ENCODE results near the gene CDKN2A. TPM values are rescaled to one million over a fixed set of nuclear protein-coding genes. Genes with fewer than 3 reads are reported as not detected.

Gene CDKN2A
- total RNA-seq, 2 donors from 2014 or later: 3.9 to 15.7 TPM

GRCh38 chr9:21996858-21997257 lies 2.7 kb upstream of the CDKN2A start:
- Mint-ChIP-seq H3K27me3 (peaks cover 8 to 14% of the 10 kb centered on the region in 2 donors), H3K4me3 (peak overlapping the region; percentile 92), H3K9me3 (no peaks in the 10 kb centered on the region), H3K4me1 (ENCODE audit: low read depth in 2 of 2) (peaks cover 10 to 12% of the 10 kb centered on the region in 2 donors), H3K36me3 (no peaks in the 10 kb centered on the region), H3K27ac (peak overlapping the region; percentile 90)
- ATAC-seq: no peak
- no peak for DNase-seq (ENCODE audit: low spot score)

- peak overlapping the region; percentile 90 for H3K27ac Mint-ChIP-seq
- H3K27me3 Mint-ChIP-seq: peaks cover 8 to 14% of the 10 kb centered on the region in 2 donors
Measured at GRCh38 chr9:21996438-21996837, 2.2 kb upstream of the CDKN2A start.

GRCh38 chr9:21995666-21996398 lies 1.6 kb upstream of the CDKN2A start:
- ATAC-seq: peak; percentile 31 to 69
- H3K36me3 Mint-ChIP-seq: no peaks in the 10 kb centered on the region
- DNase-seq (ENCODE audit: low spot score): peak; percentile 62
- peaks cover 10 to 12% of the 10 kb centered on the region in 2 donors for H3K4me1 Mint-ChIP-seq (ENCODE audit: low read depth in 2 of 2)
- H3K27ac Mint-ChIP-seq: peak overlapping the region; percentile 90
- H3K4me3 Mint-ChIP-seq: peak overlapping the region; percentile 92
- no peaks in the 10 kb centered on the region for H3K9me3 Mint-ChIP-seq
- peaks cover 6 to 9% of the 10 kb centered on the region in 2 donors for H3K27me3 Mint-ChIP-seq

More at GRCh38 chr9:21996438-21996837, 2.2 kb upstream of the CDKN2A start:
- H3K36me3 Mint-ChIP-seq: no peaks in the 10 kb centered on the region
- ATAC-seq (no peak), DNase-seq (ENCODE audit: low spot score) (no peak)
- H3K9me3 Mint-ChIP-seq: no peaks in the 10 kb centered on the region
- H3K4me1 Mint-ChIP-seq (ENCODE audit: low read depth in 2 of 2): peaks cover 10 to 12% of the 10 kb centered on the region in 2 donors
- H3K4me3 Mint-ChIP-seq: peak overlapping the region; percentile 92

- Mint-ChIP-seq H3K27ac (peak overlapping the region; percentile 90), H3K9me3 (no peaks in the 10 kb centered on the region), H3K27me3 (peaks cover 5 to 11% of the 10 kb centered on the region in 2 donors), H3K36me3 (no peaks in the 10 kb centered on the region), H3K4me1 (ENCODE audit: low read depth in 2 of 2) (peaks cover 15% of the 10 kb centered on the region in 2 donors), H3K4me3 (peak overlapping the region; percentile 92)
- peak; percentile 89 to 93 for ATAC-seq
- DNase-seq (ENCODE audit: low spot score): peak; percentile 92
Measured at GRCh38 chr9:21995006-21995665, 944 bp upstream of the CDKN2A start.

GRCh38 chr9:21994556-21995005 lies 389 bp upstream of the CDKN2A start, which contains the start of gene CDKN2B-AS1:
TSS of gene CDKN2B-AS1 (plus strand) at chr9:21994791.
- Mint-ChIP-seq H3K4me3 (peak within 1 kb of the TSS; percentile 92), H3K27me3 (peaks cover 10 to 16% of the 10 kb centered on the region in 2 donors)

GRCh38 chr9:21993007-21993406 lies 1.2 kb downstream of the CDKN2A start:
- no peaks in the 10 kb centered on the region for H3K9me3 Mint-ChIP-seq
- peaks cover 16 to 22% of the 10 kb centered on the region in 2 donors for H3K4me1 Mint-ChIP-seq (ENCODE audit: low read depth in 2 of 2)
- H3K27ac Mint-ChIP-seq: no peak overlapping the region
- peaks cover 17 to 32% of the 10 kb centered on the region in 2 donors for H3K27me3 Mint-ChIP-seq
- ATAC-seq: no peak
- H3K4me3 Mint-ChIP-seq: peak overlapping the region; percentile 92
- no peaks in the 10 kb centered on the region for H3K36me3 Mint-ChIP-seq
- DNase-seq (ENCODE audit: low spot score): no peak

More at GRCh38 chr9:21994556-21995005, 389 bp upstream of the CDKN2A start, which contains the start of gene CDKN2B-AS1:
- Mint-ChIP-seq H3K27ac (peak within 1 kb of the TSS; percentile 90), H3K4me1 (ENCODE audit: low read depth in 2 of 2) (peaks cover 16 to 19% of the 10 kb centered on the region in 2 donors), H3K9me3 (no peaks in the 10 kb centered on the region), H3K36me3 (no peaks in the 10 kb centered on the region)
- ATAC-seq (peak; percentile 73 to 75), DNase-seq (ENCODE audit: low spot score) (peak; percentile 63)

GRCh38 chr9:21991072-21991959 lies 2.9 kb downstream of the CDKN2A start:
- Mint-ChIP-seq H3K4me1 (ENCODE audit: low read depth in 2 of 2) (peaks cover 11 to 24% of the 10 kb centered on the region in 2 donors), H3K9me3 (no peaks in the 10 kb centered on the region), H3K4me3 (no peak overlapping the region), H3K36me3 (no peaks in the 10 kb centered on the region), H3K27ac (no peak overlapping the region), H3K27me3 (peaks cover 27 to 37% of the 10 kb centered on the region in 2 donors)
- ATAC-seq: no peak
- DNase-seq (ENCODE audit: low spot score): no peak

- no peaks in the 10 kb centered on the region for H3K36me3 Mint-ChIP-seq
- peaks cover 33 to 45% of the 10 kb centered on the region in 2 donors for H3K27me3 Mint-ChIP-seq
- no peak for ATAC-seq
Measured at GRCh38 chr9:21989440-21990189, 4.6 kb downstream of the CDKN2A start.

GRCh38 chr9:21988056-21988990 lies 5.9 kb downstream of the CDKN2A start:
- H3K27ac Mint-ChIP-seq: no peak overlapping the region
- no peak overlapping the region for H3K4me3 Mint-ChIP-seq
- no peak for ATAC-seq
- peaks cover 6 to 17% of the 10 kb centered on the region in 2 donors for H3K4me1 Mint-ChIP-seq (ENCODE audit: low read depth in 2 of 2)
- peaks cover 38 to 53% of the 10 kb centered on the region in 2 donors for H3K27me3 Mint-ChIP-seq
- no peaks in the 10 kb centered on the region for H3K36me3 Mint-ChIP-seq
- no peak for DNase-seq (ENCODE audit: low spot score)
- no peaks in the 10 kb centered on the region for H3K9me3 Mint-ChIP-seq

More at GRCh38 chr9:21989440-21990189, 4.6 kb downstream of the CDKN2A start:
- Mint-ChIP-seq H3K9me3 (no peaks in the 10 kb centered on the region), H3K27ac (no peak overlapping the region), H3K4me1 (ENCODE audit: low read depth in 2 of 2) (peaks cover 6 to 17% of the 10 kb centered on the region in 2 donors), H3K4me3 (no peak overlapping the region)
- DNase-seq (ENCODE audit: low spot score): no peak

- H3K4me3 Mint-ChIP-seq: no peak overlapping the region
- no peaks in the 10 kb centered on the region for H3K9me3 Mint-ChIP-seq
- H3K27me3 Mint-ChIP-seq: peaks cover 45 to 66% of the 10 kb centered on the region in 2 donors
- no peaks in the 10 kb centered on the region for H3K36me3 Mint-ChIP-seq
- DNase-seq (ENCODE audit: low spot score): no peak
- H3K4me1 Mint-ChIP-seq (ENCODE audit: low read depth in 2 of 2): peaks cover 6 to 17% of the 10 kb centered on the region in 2 donors
- ATAC-seq: no peak
- H3K27ac Mint-ChIP-seq: no peak overlapping the region
Measured at GRCh38 chr9:21985964-21986667, 8.1 kb downstream of the CDKN2A start.

GRCh38 chr9:21984101-21984500 lies 10.1 kb downstream of the CDKN2A start:
- peaks cover 43 to 61% of the 10 kb centered on the region in 2 donors for H3K27me3 Mint-ChIP-seq
- ATAC-seq (no peak), DNase-seq (ENCODE audit: low spot score) (no peak)
- peaks cover 2% of the 10 kb centered on the region for H3K36me3 Mint-ChIP-seq
- no peak overlapping the region for H3K27ac Mint-ChIP-seq
- peaks cover 4 to 9% of the 10 kb centered on the region in 2 donors for H3K4me1 Mint-ChIP-seq (ENCODE audit: low read depth in 2 of 2)
- H3K9me3 Mint-ChIP-seq: no peaks in the 10 kb centered on the region
- H3K4me3 Mint-ChIP-seq: no peak overlapping the region
